Astrocyte (in vitro differentiated cells and primary cell): ENCODE data around the gene KANK2. TPM values are rescaled to one million over a fixed set of nuclear protein-coding genes. Genes with fewer than 3 reads are reported as not detected.

ENCODE experiments used
- DNase-seq: peaks from one replicate; pipeline ENCODE4 v3.0.0-alpha.2; 2010; ENCODE audit warnings: low read depth
- FAIRE-seq: peaks from 2 replicates; lab custom pipeline; 2011; peaks lifted over from hg19 to GRCh38; lab: Jason Lieb, UNC
- H2AFZ ChIP-seq: 2 replicates; pipeline ENCODE4 v1.6.0; 2012; ENCODE audit warnings: low read depth, low read length, inconsistent platforms
- H3K27ac ChIP-seq: 2 replicates; pipeline ENCODE4 v1.5.1; 2011; ENCODE audit warnings: low read depth, low read length, inconsistent platforms
- H3K27me3 ChIP-seq: 2 replicates; pipeline ENCODE4 v1.6.0; 2011; ENCODE audit warnings: low read length, inconsistent platforms; ENCODE audit not compliant: insufficient read depth
- H3K36me3 ChIP-seq: 2 replicates; pipeline ENCODE4 v1.5.1; 2011; ENCODE audit warnings: low read length, inconsistent platforms; ENCODE audit not compliant: insufficient read depth
- H3K4me1 ChIP-seq: 2 replicates; pipeline ENCODE4 v1.5.1; 2011; ENCODE audit warnings: low read length, inconsistent platforms; ENCODE audit not compliant: insufficient read depth
- H3K4me2 ChIP-seq: 2 replicates; pipeline ENCODE4 v1.6.0; 2012; ENCODE audit warnings: low read length, inconsistent platforms
- H3K4me3 ChIP-seq: 2 replicates; pipeline ENCODE4 v1.5.1; 2011; ENCODE audit warnings: low read depth, mild to moderate bottlenecking, low read length, inconsistent platforms; ENCODE audit not compliant: insufficient read depth
- H3K79me2 ChIP-seq: 2 replicates; pipeline ENCODE4 v1.6.0; 2012; ENCODE audit warnings: mild to moderate bottlenecking, low read length, inconsistent platforms; ENCODE audit not compliant: insufficient read depth
- H3K9ac ChIP-seq: 2 replicates; pipeline ENCODE4 v1.6.0; 2012; ENCODE audit warnings: mild to moderate bottlenecking, low read length, inconsistent platforms
- H3K9me3 ChIP-seq: 2 replicates; pipeline ENCODE4 v1.5.1; 2012; ENCODE audit warnings: low read depth, mild to moderate bottlenecking, low read length, inconsistent platforms; ENCODE audit not compliant: insufficient read depth
- H4K20me1 ChIP-seq: 2 replicates; pipeline ENCODE4 v1.6.0; 2012; ENCODE audit warnings: low read length, inconsistent platforms; ENCODE audit not compliant: insufficient read depth
- H3K27ac Mint-ChIP-seq: one replicate; pipeline ENCODE4 v1.8.0; 2021; ENCODE audit warnings: mild to moderate bottlenecking, mixed read lengths; ENCODE audit not compliant: unreplicated experiment
- H3K27me3 Mint-ChIP-seq: one replicate; pipeline ENCODE4 v1.8.0; 2021; ENCODE audit warnings: low read depth, mixed read lengths; ENCODE audit not compliant: unreplicated experiment
- H3K36me3 Mint-ChIP-seq: one replicate; pipeline ENCODE4 v1.8.0; 2021; ENCODE audit warnings: low read depth, mixed read lengths; ENCODE audit not compliant: unreplicated experiment
- H3K4me1 Mint-ChIP-seq: one replicate; pipeline ENCODE4 v1.8.0; 2021; ENCODE audit warnings: low read depth, mixed read lengths; ENCODE audit not compliant: unreplicated experiment
- H3K4me3 Mint-ChIP-seq: one replicate; pipeline ENCODE4 v1.8.0; 2021; ENCODE audit warnings: mild to moderate bottlenecking, moderate library complexity, mixed read lengths; ENCODE audit not compliant: unreplicated experiment
- H3K9me3 Mint-ChIP-seq: one replicate; pipeline ENCODE4 v1.8.0; 2021; ENCODE audit warnings: mild to moderate bottlenecking, mixed read lengths; ENCODE audit not compliant: unreplicated experiment
- CTCF ChIP-seq: IDR thresholded peaks from 2 replicates; pipeline ENCODE4 v1.5.1; 2011; ENCODE audit warnings: low read depth, mild to moderate bottlenecking, inconsistent platforms, low read length, moderate library complexity; ENCODE audit not compliant: insufficient read depth
- EZH2 ChIP-seq: IDR thresholded peaks from 2 replicates; pipeline ENCODE4 v1.6.1; 2012; ENCODE audit warnings: mild to moderate bottlenecking, low read length, inconsistent platforms; ENCODE audit not compliant: insufficient read depth
- total RNA-seq: library from RNA; stranded (reverse); gene quantifications from 2 replicates; pipeline ENCODE4 v1.2.1, GENCODE V29; 2021

Gene KANK2
- total RNA-seq, 1 donor from 2014 or later: 50.3 TPM

GRCh38 chr19:11224429-11224828 lies 27.1 kb upstream of the KANK2 start:
- Mint-ChIP-seq H3K9me3 (peaks cover 15% of the 10 kb centered on the region), H3K4me3 (no peak overlapping the region), H3K4me1 (no peaks in the 10 kb centered on the region), H3K27me3 (peaks cover 1% of the 10 kb centered on the region), H3K27ac (no peak overlapping the region), H3K36me3 (peaks cover 34% of the 10 kb centered on the region)
- FAIRE-seq (no peak), DNase-seq (no peak)
- H3K4me1 ChIP-seq: no peaks in the 10 kb centered on the region
- H3K4me2 ChIP-seq: no peak overlapping the region
- TF ChIP-seq EZH2: no peak
- no peak for TF ChIP-seq CTCF
- H4K20me1 ChIP-seq: no peaks in the 10 kb centered on the region
- no peak overlapping the region for H3K9ac ChIP-seq
- H3K4me3 ChIP-seq: no peak overlapping the region
- no peaks in the 10 kb centered on the region for H3K79me2 ChIP-seq
- no peak overlapping the region for H2AFZ ChIP-seq
- peaks cover 3% of the 10 kb centered on the region for H3K36me3 ChIP-seq
- no peaks in the 10 kb centered on the region for H3K27me3 ChIP-seq
- peaks cover 8% of the 10 kb centered on the region for H3K9me3 ChIP-seq
- H3K27ac ChIP-seq: no peak overlapping the region

- Mint-ChIP-seq H3K9me3 (peaks cover 15% of the 10 kb centered on the region), H3K27ac (no peak overlapping the region), H3K36me3 (peaks cover 32% of the 10 kb centered on the region), H3K27me3 (no peaks in the 10 kb centered on the region), H3K4me1 (no peaks in the 10 kb centered on the region), H3K4me3 (no peak overlapping the region)
- Histone ChIP-seq H3K4me2 (no peak overlapping the region), H2AFZ (no peak overlapping the region), H3K27ac (no peak overlapping the region), H3K4me1 (no peaks in the 10 kb centered on the region), H3K27me3 (no peaks in the 10 kb centered on the region), H3K9me3 (peaks cover 8% of the 10 kb centered on the region), H3K4me3 (no peak overlapping the region), H4K20me1 (no peaks in the 10 kb centered on the region), H3K9ac (no peak overlapping the region), H3K79me2 (no peaks in the 10 kb centered on the region), H3K36me3 (peaks cover 3% of the 10 kb centered on the region)
- TF ChIP-seq CTCF (no peak), EZH2 (no peak)
- DNase-seq (no peak), FAIRE-seq (no peak)
Observed at GRCh38 chr19:11223200-11223599, 25.9 kb upstream of the KANK2 start.

- Mint-ChIP-seq H3K27ac (no peak overlapping the region), H3K4me3 (no peak overlapping the region), H3K36me3 (peaks cover 33% of the 10 kb centered on the region), H3K9me3 (peaks cover 21% of the 10 kb centered on the region), H3K4me1 (no peaks in the 10 kb centered on the region), H3K27me3 (no peaks in the 10 kb centered on the region)
- Histone ChIP-seq H3K36me3 (peaks cover 3% of the 10 kb centered on the region), H3K4me2 (no peak overlapping the region), H3K9ac (no peak overlapping the region), H2AFZ (no peak overlapping the region), H3K4me3 (no peak overlapping the region), H3K27me3 (no peaks in the 10 kb centered on the region), H3K4me1 (no peaks in the 10 kb centered on the region), H4K20me1 (no peaks in the 10 kb centered on the region), H3K27ac (no peak overlapping the region), H3K79me2 (no peaks in the 10 kb centered on the region), H3K9me3 (peaks cover 11% of the 10 kb centered on the region)
- no peak for DNase-seq
- no peak for FAIRE-seq
- TF ChIP-seq EZH2: no peak
Observed at GRCh38 chr19:11221082-11221598, 23.8 kb upstream of the KANK2 start.
